GM21528 (cell line): ENCODE measurements around the gene SH2B2.
"Not testable (repeated sequence)": the region's sequence is repeated elsewhere in the genome, so short reads cannot be mapped to it uniquely, and the experiment has no call there.

Experiments
- ATAC-seq: cut with Tn5 transposase; IDR thresholded peaks from one replicate; pipeline ENCODE4 v1.9.1; 2021; ENCODE audit warnings: mild to moderate bottlenecking, moderate library complexity; ENCODE audit not compliant: unreplicated experiment, low FRiP score

Gene SH2B2

GRCh38 chr7:102284891-102285539, 1.7 kb upstream of the SH2B2 start:
- ATAC-seq = no peak

DNA sequence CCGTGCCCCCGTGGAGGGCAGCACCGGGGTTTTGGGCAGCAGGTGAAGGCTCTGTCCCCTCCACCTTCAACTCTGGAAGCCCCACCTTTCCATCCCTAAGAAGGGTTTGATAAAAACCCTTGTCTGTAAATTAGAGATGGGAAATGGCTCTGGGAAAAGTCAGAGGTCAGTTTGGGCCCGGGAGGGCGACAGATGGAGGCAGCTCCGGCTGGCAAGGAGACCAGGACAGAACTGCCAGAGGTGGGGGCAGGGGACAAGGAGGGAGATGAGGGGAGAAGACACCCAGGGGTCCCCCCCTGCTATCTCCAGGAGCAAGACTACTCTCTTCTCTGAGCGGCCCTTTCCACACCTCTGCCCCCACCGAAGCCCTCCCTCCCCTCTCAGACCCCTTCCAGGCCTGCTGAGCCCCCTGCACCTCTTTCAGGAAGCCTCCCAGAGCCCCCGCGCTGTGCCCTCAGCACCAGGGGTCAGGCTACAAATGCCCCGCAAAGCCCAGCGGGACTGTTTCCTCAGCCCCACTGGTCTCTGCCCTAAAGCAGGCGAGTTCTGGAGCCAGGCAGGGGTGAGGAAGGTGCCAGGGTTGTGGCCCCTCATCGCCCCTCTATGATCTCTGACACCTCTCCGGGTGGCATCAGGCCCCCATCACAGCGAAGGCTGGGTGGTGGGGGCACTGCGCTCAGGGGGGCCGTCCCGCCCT, 980 bp upstream of the SH2B2 start:
- no peak for ATAC-seq

DNA sequence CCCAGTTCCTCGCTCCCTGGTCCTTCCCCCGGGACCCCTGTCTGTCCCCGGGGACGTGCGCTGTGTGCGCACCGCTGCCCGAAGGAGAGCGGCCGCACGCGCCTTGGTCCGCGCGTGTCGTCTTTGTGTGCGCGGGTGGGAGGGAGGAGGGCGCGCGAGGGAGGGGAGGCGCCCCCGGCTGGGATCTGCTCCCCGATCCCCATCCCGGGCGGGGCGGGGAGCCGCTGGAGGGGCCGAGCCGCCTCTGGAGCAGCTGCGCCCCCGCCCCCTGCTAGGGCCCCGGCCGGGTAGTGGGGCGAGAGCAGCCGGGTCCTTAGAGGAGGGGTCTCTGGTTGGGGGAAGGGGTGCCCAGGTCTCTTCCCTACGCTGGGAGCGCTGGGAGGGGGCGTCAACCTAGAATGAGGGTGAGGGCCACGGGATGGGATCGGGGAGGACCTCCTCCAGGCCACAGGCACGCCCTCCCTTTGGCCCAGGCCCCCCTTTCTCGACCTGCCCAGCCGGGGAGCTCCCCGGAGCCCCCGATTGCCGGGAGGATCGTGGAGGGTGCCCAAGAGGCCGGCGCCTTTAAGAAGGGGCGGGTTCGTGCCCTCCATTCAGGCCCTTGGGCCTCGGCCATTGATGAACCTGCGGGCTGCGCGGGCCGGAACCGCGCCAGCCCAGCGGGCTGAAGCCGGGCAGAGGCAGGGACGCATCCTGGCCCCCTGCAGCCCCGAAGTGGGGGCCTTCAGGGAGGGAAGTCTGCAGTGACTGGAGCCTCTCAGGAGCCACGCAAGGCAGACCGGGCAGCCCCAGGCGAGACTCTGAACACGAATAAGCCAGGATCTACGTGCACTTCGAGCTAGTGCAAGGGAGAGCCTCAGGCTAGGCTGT, 678 bp downstream of the SH2B2 start:
- ATAC-seq = peak; percentile 11

- ATAC-seq = no peak
Measured at GRCh38 chr7:102287981-102288278, 1.3 kb downstream of the SH2B2 start.

DNA sequence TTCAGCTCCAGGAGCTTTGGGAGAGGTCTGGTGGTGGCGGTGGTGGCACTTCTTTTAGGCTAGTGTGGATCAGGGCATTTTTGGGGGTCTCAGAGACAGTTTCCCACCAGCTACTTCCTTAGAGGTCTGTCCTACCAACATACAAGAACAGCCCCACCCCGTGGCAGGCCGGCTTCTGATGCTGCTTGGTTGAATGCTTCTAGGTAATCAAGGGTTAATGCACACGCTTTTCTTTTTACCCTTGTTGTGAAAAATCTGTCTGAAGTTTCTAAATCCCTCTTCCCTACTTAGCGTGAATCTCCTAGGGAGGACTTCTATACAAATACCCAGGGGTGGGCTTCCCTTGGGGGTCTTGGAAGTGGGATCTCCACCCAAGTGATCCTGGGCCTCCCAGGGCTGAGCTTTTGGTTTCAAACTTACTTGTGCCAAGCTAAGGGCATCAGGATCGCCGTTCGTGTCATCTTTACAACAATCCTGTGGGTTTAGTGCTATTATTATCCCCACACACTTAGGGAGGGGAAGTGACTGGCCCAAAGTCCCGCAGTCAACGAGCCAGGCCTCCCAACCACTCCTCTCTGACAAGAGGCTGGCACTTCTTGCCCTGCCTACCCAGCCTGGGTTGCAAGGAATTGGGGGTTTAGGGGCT, 1.7 kb downstream of the SH2B2 start:
- no peak for ATAC-seq

DNA sequence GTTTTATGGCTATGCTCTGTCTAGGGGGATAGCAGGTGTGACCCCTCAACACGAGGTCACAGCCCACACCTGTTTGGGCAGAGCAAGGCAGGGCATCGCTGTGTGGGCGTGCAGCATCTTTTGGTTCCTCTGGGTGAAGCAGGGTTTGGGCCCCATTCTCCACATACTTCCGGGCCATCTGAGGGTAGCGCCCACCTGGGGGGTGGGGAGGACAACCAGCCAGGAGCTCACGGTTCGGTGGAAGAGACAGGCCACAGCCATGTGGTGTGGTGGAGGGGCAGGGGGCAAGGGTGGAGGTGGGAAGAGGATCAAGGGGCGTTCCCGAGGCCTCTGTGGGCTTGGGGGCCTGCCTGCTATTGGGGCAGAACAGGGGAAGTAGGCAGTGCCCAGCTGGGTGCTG, 2.4 kb downstream of the SH2B2 start:
- no peak for ATAC-seq

GRCh38 chr7:102291056-102291915, 4.6 kb downstream of the SH2B2 start:
- no peak for ATAC-seq

DNA sequence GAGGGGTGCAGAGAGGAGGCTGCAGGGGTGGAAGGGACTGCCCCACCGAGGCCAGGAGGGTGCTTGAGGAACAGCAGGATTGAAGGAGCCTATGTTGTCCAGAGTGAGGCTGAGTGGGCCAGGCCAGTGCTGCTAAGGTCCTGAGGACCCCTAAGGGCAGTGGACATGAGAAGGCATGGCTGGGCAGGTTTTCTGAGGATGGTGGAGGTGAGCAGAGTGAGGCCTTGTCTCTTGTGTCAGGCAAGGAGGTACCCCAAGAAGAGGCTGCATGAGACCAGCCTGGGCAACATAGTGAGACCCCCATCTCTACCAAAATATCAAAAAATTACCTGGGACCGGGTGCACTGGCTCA, 5.2 kb downstream of the SH2B2 start:
- ATAC-seq = no peak

DNA sequence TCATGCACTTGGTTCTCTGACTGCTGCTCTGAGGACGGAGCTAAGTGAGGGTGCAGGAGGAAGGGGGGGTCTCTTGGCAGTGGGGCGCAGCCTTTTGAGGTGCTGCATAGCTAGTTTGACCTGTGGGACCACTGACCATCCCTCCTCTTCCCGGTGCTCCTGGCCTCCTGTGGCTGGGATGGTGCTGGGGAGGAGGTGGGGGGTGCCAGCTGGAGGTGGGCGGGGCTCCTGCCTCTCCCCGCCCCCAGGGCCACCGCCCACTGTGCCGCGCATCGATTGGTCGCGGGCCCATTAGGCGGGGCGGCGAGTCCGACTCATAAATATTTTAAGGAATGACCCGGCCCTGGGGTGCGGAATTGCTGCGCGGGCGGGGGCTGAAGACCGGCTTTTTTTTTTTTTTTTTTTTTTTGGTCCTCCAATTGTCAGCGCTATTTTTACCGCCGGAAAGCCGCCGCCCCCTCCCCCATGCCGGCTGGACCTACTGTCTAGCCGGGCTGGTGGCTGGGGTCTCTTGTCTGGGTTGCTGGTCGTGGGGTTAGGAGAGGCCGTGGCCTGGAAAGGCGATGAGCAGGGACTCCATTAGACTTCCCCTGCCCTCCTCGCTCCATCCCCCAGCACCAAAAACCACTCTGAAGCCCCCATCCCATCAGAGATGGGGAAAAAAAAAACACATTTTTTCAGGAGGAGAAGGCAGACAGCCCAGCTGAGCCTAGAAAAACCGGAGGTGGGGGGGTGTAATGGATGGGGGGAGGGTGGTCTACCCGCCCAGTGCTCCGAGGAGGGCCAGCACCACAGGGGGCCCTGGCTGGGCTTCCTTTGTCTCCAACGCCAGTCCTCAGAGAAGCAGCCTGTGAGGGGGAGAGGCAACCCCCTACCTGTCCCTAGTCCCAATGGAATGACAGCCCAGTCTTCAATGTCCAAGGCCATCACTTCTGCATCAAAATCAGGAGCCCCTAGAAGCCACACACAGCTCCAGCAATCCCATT, 6.4 kb downstream of the SH2B2 start:
- ATAC-seq = no peak

DNA sequence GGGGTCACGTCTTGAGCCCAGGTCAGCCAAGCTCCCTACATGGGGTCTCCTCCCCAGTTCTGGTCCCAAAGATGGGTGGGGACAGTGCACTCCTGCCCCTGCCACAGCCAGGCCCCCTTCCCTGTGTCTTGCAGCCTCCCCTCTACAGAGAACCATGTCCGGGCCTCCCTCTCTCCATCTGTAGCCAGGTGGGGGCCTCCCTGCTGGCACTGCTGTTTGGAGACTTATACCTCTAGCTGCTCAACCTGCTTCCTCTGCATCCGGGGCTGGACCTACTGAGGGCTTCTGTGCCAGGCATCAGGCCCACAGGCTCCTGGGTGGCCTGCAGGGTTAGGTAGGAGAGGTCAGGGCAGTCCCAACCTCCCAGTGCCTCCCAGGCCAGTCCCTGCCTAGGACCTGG, 7.9 kb downstream of the SH2B2 start:
- ATAC-seq = no peak

DNA sequence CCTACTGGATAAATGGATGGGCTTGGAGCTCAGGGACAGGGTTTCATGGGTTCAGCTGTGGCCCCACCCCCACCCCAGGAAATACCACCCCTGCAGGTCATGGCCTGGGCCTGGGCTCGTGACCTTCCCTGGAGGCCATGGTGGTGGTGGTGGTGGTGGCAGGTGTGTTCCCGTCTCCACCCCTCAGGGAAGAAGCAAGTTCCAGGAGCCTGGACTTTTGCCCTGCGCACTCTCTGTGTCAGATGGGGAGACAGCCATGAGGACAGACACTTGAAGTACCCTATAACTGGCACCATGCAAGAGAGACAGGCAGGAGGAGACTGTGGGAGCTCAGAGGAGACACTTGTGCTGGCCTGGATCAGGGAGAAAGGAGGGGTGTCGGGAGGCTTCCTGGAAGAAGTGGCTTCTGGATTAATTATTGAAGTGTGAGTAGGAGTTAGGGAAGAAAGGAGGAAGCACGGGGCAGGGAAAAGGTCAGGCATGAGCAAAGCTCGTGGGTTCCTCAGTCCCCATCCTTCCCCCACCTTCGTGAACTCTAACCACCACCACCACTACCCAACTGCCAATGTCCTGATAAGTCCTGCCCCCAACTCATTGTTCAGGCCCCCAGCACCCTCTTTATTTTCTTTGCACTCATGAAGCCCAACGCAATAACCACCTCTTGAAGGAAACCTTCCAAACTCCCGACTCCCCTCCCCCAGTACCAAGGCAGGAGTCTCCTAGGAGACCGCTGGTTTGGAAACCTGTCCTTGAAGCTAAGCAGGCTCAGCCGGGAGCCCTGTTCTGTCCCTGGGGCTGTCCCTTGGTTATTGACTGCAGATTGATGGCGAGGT, 8.9 kb downstream of the SH2B2 start:
- no peak for ATAC-seq

DNA sequence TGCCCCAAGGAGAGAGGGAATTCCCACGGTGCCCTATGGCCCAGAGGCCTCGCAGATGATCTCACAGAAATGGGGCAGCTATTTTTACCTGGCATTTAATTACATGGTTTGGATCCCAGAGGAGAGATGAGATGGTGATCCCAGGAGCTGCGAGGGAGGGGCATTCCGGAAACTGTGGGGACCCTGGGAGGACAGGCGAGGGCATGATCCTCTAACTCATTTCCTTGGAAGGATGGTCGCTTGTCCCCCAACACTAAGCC, 9.4 kb downstream of the SH2B2 start:
- no peak for ATAC-seq

GRCh38 chr7:102296514-102296913, 9.8 kb downstream of the SH2B2 start:
- no peak for ATAC-seq

GRCh38 chr7:102297487-102298218, 11.0 kb downstream of the SH2B2 start:
- ATAC-seq = no peak

DNA sequence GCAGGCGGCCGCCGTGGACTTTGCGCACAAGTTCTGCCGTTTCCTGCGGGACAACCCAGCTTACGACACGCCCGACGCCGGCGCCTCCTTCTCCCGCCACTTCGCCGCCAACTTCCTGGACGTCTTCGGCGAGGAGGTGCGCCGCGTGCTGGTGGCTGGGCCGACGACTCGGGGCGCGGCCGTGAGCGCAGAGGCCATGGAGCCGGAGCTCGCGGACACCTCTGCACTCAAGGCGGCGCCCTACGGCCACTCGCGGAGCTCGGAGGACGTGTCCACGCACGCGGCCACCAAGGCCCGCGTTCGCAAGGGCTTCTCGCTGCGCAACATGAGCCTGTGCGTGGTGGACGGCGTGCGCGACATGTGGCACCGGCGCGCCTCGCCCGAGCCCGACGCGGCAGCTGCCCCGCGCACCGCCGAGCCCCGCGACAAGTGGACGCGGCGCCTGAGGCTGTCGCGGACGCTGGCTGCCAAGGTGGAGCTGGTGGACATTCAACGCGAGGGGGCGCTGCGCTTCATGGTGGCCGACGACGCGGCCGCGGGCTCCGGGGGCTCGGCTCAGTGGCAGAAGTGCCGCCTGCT, 14.1 kb downstream of the SH2B2 start:
- no peak for ATAC-seq

GRCh38 chr7:102301367-102301766, 14.7 kb downstream of the SH2B2 start:
- ATAC-seq = not testable (repeated sequence)

GRCh38 chr7:102302025-102302424, 15.4 kb downstream of the SH2B2 start:
- no peak for ATAC-seq
